ENCODE measurements around the gene SPCS1. TPM values are rescaled to one million over a fixed set of nuclear protein-coding genes. Genes with fewer than 3 reads are reported as not detected.

Gene SPCS1
- polyA plus RNA-seq, 2 of the 4 experiments (the other 2 are of a cell fraction), result 180 to 184 TPM

DNA sequence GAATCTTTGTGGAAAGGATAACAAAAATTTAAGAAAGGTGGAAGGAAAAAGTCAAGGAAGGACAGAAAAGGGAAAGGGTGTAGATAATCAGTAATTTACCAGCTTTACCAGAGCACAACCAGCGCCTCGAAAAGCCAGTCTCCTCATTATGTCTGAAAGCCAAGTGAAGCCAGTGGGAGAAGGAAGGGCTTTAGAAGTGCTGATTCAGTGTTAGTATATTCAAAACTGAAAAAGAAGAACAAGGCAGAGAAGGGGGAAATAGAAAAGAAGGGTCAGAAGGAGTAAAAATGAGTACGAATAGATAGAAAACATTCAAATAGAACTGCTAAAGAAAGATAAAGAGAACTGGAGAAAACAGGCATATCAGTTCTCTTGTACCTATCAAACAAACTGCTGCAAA lies 24.3 kb upstream of the SPCS1 start:
- H3K4me2 ChIP-seq, result no peak overlapping the region
- TF ChIP-seq NPAS2 (CRISPR knock-in tag; IDR thresholded peaks at IDR 0.05; ENCODE audit: borderline replicate concordance), result no peak
- no peak for TF ChIP-seq CHD4 (IDR thresholded peaks at IDR 0.05; ENCODE audit: borderline replicate concordance)
- TF ChIP-seq MAFK (IDR thresholded peaks at IDR 0.05; ENCODE audit: partially characterized antibody), result peak; percentile 5
- TF ChIP-seq EP300 (IDR thresholded peaks at IDR 0.05), result no peak
- TF ChIP-seq, protein P1, sequence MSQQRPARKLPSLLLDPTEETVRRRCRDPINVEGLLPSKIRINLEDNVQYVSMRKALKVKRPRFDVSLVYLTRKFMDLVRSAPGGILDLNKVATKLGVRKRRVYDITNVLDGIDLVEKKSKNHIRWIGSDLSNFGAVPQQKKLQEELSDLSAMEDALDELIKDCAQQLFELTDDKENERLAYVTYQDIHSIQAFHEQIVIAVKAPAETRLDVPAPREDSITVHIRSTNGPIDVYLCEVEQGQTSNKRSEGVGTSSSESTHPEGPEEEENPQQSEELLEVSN (IDR thresholded peaks at IDR 0.05; ENCODE audit: borderline replicate concordance, low read depth), result no peak
- no peak overlapping the region for H3K4me3 ChIP-seq
- WGBS (ENCODE audit: missing lambda C conversion rate), result 82% methylated on average over 3 of the region's 3 CpGs
- POLR2A ChIA-PET, result no interaction called here
- H3K27ac ChIP-seq, result no peak overlapping the region
- ATAC-seq, result no peak
- FAIRE-seq, result no peak
- no peak for DNase-seq (ENCODE audit: low read depth in 1 of 2, low spot score in 1 of 2)
- peaks cover 33% of the 10 kb centered on the region; the same call in 2 of the 3 replicates for H3K4me1 ChIP-seq
- H3K9me3 ChIP-seq, result no peaks in the 10 kb centered on the region
- CTCF ChIA-PET, result interaction anchor here (1.5 to 2.0 kb wide), 2 partner anchors 140 to 209 kb away, joined by 3 to 6 read pairs; no protein-coding TSS in a partner anchor

DNA sequence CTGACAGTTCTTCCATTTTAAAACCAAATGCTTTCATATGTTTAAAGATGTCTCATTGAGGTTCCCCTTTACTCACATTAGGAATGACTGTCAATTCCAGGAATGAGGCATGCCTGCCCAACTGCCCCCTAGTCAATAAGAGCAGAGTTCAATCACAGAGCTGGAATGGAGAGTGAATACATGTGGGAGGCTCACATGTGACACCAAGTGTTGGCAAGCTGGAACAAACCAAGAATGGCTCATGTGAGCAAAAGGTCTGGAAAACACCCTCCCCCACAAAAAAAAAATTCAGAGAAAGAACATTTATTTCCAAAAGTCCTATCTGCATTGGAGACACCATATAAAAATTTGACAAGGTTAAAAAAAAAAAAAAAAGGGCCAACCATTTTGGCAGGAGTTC lies 23.9 kb upstream of the SPCS1 start:
- Histone ChIP-seq H3K4me1 (peaks cover 33% of the 10 kb centered on the region; the same call in 2 of the 3 replicates), H3K9me3 (no peaks in the 10 kb centered on the region), H3K4me2 (no peak overlapping the region), H3K4me3 (no peak overlapping the region), H3K27ac (no peak overlapping the region)
- DNase-seq (ENCODE audit: low read depth in 1 of 2, low spot score in 1 of 2), result peak in 1 of 2 experiments; percentile 49
- FAIRE-seq, result no peak
- TF ChIP-seq KDM1A (IDR thresholded peaks at IDR 0.05; ENCODE audit: low read depth) (no peak), RAD21 (conservative IDR thresholded peaks at IDR 0.05 in 1 of 2, IDR thresholded peaks at IDR 0.05 in 1 of 2) (peak in 1 of 2 experiments; percentile 25; a peak in 2 of 5 replicates), SREBF2 (IDR thresholded peaks at IDR 0.05) (no peak)
- TF ChIP-seq, protein P2, sequence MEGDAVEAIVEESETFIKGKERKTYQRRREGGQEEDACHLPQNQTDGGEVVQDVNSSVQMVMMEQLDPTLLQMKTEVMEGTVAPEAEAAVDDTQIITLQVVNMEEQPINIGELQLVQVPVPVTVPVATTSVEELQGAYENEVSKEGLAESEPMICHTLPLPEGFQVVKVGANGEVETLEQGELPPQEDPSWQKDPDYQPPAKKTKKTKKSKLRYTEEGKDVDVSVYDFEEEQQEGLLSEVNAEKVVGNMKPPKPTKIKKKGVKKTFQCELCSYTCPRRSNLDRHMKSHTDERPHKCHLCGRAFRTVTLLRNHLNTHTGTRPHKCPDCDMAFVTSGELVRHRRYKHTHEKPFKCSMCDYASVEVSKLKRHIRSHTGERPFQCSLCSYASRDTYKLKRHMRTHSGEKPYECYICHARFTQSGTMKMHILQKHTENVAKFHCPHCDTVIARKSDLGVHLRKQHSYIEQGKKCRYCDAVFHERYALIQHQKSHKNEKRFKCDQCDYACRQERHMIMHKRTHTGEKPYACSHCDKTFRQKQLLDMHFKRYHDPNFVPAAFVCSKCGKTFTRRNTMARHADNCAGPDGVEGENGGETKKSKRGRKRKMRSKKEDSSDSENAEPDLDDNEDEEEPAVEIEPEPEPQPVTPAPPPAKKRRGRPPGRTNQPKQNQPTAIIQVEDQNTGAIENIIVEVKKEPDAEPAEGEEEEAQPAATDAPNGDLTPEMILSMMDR (IDR thresholded peaks at IDR 0.05), result 0 out of 3 replicates have a peak, but pooled peaks have one; percentile 21
- POLR2A ChIA-PET, result no interaction called here
- CTCF ChIA-PET, result interaction anchor here (1.5 to 2.0 kb wide), 2 partner anchors 141 to 209 kb away, joined by 3 to 6 read pairs; no protein-coding TSS in a partner anchor
- ATAC-seq, result peak in 1 of 2 experiments; percentile 38; a peak in 3 of 6 replicates

DNA sequence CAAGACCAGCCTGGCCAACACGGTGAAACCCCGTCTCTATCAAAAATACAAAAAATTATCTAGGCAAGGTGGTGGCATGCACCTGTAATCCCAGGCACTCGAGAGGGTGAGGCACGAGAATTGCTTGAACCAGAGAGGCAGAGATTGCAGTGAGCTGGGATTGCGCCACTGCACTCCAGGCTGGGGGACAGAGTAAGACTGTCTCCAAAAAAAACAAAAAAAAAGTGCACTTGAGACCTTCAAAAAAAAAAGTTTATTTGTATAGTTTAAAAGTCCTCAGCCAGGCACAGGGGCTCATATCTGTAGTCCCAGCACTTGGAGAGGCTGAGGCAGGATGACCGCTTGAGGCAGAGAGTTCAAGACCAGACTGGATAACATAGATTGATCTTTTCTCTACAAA lies 22.3 kb upstream of the SPCS1 start:
- no peak for FAIRE-seq
- 94% methylated on average over 6 of the region's 6 CpGs for WGBS (ENCODE audit: missing lambda C conversion rate)

More for the DNA sequence above, 22.3 kb upstream of the SPCS1 start:
- DNase-seq (ENCODE audit: low read depth in 1 of 2, low spot score in 1 of 2) (no peak), ATAC-seq (no peak)
- H3K4me3 ChIP-seq, result no peak overlapping the region
- H3K27ac ChIP-seq, result no peak overlapping the region
- H3K9me3 ChIP-seq, result no peaks in the 10 kb centered on the region
- TF ChIP-seq, protein P3, sequence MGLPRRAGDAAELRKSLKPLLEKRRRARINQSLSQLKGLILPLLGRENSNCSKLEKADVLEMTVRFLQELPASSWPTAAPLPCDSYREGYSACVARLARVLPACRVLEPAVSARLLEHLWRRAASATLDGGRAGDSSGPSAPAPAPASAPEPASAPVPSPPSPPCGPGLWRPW (IDR thresholded peaks at IDR 0.05), result no peak
- no peak for TF ChIP-seq NR3C1 (IDR thresholded peaks at IDR 0.05)
- no peak for TF ChIP-seq FOSL2 (IDR thresholded peaks at IDR 0.05)
- TF ChIP-seq FOSL2 (CRISPR knock-in tag; IDR thresholded peaks at IDR 0.05), result no peak
- no peak for TF ChIP-seq EHF (CRISPR knock-in tag; IDR thresholded peaks at IDR 0.05)
- no peak for TF ChIP-seq SMC3 (IDR thresholded peaks at IDR 0.05)
- TF ChIP-seq, protein P4, sequence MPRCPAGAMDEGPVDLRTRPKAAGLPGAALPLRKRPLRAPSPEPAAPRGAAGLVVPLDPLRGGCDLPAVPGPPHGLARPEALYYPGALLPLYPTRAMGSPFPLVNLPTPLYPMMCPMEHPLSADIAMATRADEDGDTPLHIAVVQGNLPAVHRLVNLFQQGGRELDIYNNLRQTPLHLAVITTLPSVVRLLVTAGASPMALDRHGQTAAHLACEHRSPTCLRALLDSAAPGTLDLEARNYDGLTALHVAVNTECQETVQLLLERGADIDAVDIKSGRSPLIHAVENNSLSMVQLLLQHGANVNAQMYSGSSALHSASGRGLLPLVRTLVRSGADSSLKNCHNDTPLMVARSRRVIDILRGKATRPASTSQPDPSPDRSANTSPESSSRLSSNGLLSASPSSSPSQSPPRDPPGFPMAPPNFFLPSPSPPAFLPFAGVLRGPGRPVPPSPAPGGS (IDR thresholded peaks at IDR 0.05), result no peak
- TF ChIP-seq, protein P5, sequence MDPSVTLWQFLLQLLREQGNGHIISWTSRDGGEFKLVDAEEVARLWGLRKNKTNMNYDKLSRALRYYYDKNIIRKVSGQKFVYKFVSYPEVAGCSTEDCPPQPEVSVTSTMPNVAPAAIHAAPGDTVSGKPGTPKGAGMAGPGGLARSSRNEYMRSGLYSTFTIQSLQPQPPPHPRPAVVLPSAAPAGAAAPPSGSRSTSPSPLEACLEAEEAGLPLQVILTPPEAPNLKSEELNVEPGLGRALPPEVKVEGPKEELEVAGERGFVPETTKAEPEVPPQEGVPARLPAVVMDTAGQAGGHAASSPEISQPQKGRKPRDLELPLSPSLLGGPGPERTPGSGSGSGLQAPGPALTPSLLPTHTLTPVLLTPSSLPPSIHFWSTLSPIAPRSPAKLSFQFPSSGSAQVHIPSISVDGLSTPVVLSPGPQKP (IDR thresholded peaks at IDR 0.05; ENCODE audit: low read depth, low read length), result no peak
- TF ChIP-seq KDM5A (IDR thresholded peaks at IDR 0.05), result no peak
- TF ChIP-seq MAZ (IDR thresholded peaks at IDR 0.05; ENCODE audit: borderline replicate concordance, low read depth, low read length), result no peak
- TF ChIP-seq HOXB13 (CRISPR knock-in tag; IDR thresholded peaks at IDR 0.05; ENCODE audit: low read depth), result no peak
- ChIA-PET POLR2A (no interaction called here), CTCF (interaction anchor here (0.7 kb wide), 1 partner anchor 15 kb away, joined by 3 read pairs; no protein-coding TSS in a partner anchor)
- H3K4me1 ChIP-seq, result peaks cover 48% of the 10 kb centered on the region; the same call in 2 of the 3 replicates
- H3K4me2 ChIP-seq, result peak overlapping the region; percentile 93; the same call in 2 of the 3 replicates
